Left ventricle myocardium inferior (tissue), 1 donor: ENCODE measurements around the gene IL1RL1. TPM values are rescaled to one million over a fixed set of nuclear protein-coding genes. Genes with fewer than 3 reads are reported as not detected.

Experiments used
- DNase-seq: peaks from one replicate; pipeline ENCODE4 v3.0.0-alpha.2; 2020
- H3K27ac ChIP-seq: fragments of 200-600 bp; replicated peaks from 2 replicates; pipeline ENCODE4 v1.8.0; 2021
- H3K27me3 ChIP-seq: fragments of 200-600 bp; 2 replicates; pipeline ENCODE4 v1.8.0; 2021; ENCODE audit warnings: low read depth
- H3K36me3 ChIP-seq: fragments of 200-600 bp; 2 replicates; pipeline ENCODE4 v1.8.0; 2021
- H3K4me1 ChIP-seq: fragments of 200-600 bp; 2 replicates; pipeline ENCODE4 v1.8.0; 2021
- H3K4me3 ChIP-seq: fragments of 200-600 bp; 2 replicates; pipeline ENCODE4 v1.8.0; 2021; ENCODE audit warnings: mild to moderate bottlenecking, moderate library complexity
- H3K9me3 ChIP-seq: fragments of 200-600 bp; replicated peaks from 2 replicates; pipeline ENCODE4 v1.8.0; 2021
- CTCF ChIP-seq: fragments of 200-600 bp; IDR thresholded peaks from 2 replicates; pipeline ENCODE4 v1.8.0; 2021; ENCODE audit warnings: antibody characterized with exemption, mild to moderate bottlenecking, borderline replicate concordance
- intact Hi-C: fragments of 100-400 bp; cut with micrococcal nuclease; formaldehyde crosslinking; loops from one replicate; pipeline ENCODE4 v1.11.0; 2022
- total RNA-seq: library from RNA; stranded (reverse); fragmentation: NEBNext Ultra II Directional; extraction: Animal tissue kit (Norgen Biotek cat#: 25700); gene quantifications from one replicate; pipeline ENCODE4 v1.2.1, GENCODE V29; 2021
- donor health status: DM: no; HTN: yes; CAD: no; lungs with severe emphysema.

Gene IL1RL1
- total RNA-seq, 1 donor from 2014 or later = 1.1 TPM

DNA sequence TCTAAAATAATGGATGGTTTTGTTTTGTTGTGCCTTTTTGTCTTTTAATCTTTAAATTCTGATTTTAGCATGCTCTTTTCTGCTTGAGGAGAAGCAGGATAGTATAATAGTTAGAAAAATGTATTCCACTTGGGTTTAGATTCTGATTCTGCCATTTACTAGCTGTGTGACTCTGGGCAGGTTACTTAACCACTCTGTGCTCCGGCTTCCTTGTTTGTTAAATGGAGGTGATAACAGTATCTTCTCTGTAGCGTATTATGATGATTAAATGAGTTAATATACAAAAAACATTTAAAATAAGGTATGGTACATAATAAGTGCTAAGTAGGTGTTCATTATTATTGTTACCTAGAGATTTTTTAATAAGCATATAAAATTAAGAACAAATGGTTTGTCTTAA is 84.6 kb downstream of the IL1RL1 start:
- no peaks in the 10 kb centered on the region for H3K4me1 ChIP-seq
- no peak for TF ChIP-seq CTCF
- H3K9me3 ChIP-seq = no peaks in the 10 kb centered on the region
- no peak overlapping the region for H3K27ac ChIP-seq
- no peak for DNase-seq
- intact Hi-C loops = no loop called here
- H3K36me3 ChIP-seq = no peaks in the 10 kb centered on the region
- no peaks in the 10 kb centered on the region for H3K27me3 ChIP-seq
- H3K4me3 ChIP-seq = no peak overlapping the region

- TF ChIP-seq CTCF = no peak
- H3K4me1 ChIP-seq = no peaks in the 10 kb centered on the region
- H3K4me3 ChIP-seq = no peak overlapping the region
- H3K9me3 ChIP-seq = no peaks in the 10 kb centered on the region
- H3K27me3 ChIP-seq = no peaks in the 10 kb centered on the region
- H3K27ac ChIP-seq = no peak overlapping the region
- no peaks in the 10 kb centered on the region for H3K36me3 ChIP-seq
- intact Hi-C loops = no loop called here
- DNase-seq = no peak
Measured at GRCh38 chr2:102397209-102397608, 85.8 kb downstream of the IL1RL1 start.

DNA sequence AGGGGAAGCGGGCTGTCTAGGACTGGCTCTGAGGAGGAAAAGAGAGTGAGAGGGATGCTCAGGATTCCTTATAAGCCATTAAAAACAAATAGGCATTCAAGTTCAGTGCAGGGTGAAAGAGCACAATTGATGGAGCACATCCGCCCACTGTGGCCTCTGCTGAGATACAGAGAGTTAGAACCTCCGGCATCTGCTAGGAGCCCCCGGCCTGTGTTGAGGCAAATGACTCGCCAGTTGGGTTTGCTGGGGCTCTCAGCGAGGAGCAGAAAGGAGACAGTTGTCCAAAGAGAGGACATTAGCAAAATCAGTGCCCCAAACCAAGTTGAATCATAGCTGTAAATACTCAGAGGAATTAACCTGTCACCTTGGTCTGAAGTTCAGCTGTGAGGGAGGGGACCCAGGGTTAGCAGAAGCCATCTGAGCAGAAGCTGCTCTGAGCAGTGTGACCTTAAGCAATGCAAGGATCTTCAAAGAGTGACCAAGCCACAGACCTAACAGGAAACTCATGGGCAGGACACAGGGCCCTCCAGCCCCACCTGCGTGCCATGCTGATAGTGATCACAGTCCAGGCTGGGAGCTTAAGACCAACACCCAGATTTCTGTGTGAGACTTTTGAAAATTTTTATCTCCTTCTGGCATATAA is 88.3 kb downstream of the IL1RL1 start:
- no peak overlapping the region for H3K27ac ChIP-seq
- no peaks in the 10 kb centered on the region for H3K9me3 ChIP-seq
- TF ChIP-seq CTCF = no peak
- H3K4me3 ChIP-seq = no peak overlapping the region
- H3K36me3 ChIP-seq = no peaks in the 10 kb centered on the region
- intact Hi-C loops = no loop called here
- no peaks in the 10 kb centered on the region for H3K4me1 ChIP-seq
- DNase-seq = no peak
- H3K27me3 ChIP-seq = no peaks in the 10 kb centered on the region

- TF ChIP-seq CTCF = no peak
- intact Hi-C loops = no loop called here
- no peaks in the 10 kb centered on the region for H3K36me3 ChIP-seq
- no peaks in the 10 kb centered on the region for H3K4me1 ChIP-seq
- DNase-seq = no peak
- no peak overlapping the region for H3K27ac ChIP-seq
- no peaks in the 10 kb centered on the region for H3K27me3 ChIP-seq
- H3K9me3 ChIP-seq = no peaks in the 10 kb centered on the region
- no peak overlapping the region for H3K4me3 ChIP-seq
Measured at GRCh38 chr2:102401456-102401855, 90.1 kb downstream of the IL1RL1 start.

Other genes starting within 250 kb of the IL1RL1 start
- 22.6 TPM for gene IL1R1, start 168.8 kb upstream of the IL1RL1 start, total RNA-seq
- gene IL1RL2, start 124.5 kb upstream of the IL1RL1 start, total RNA-seq = 0.30 TPM
- 1.8 TPM for gene IL18R1, start 44.2 kb downstream of the IL1RL1 start, total RNA-seq
- gene IL18RAP, start 111.6 kb downstream of the IL1RL1 start, total RNA-seq = 0.30 TPM
- not detected for gene SLC9A4, start 161.7 kb downstream of the IL1RL1 start, total RNA-seq